ENCODE data around the gene RERG. TPM values are rescaled to one million over a fixed set of nuclear protein-coding genes. Genes with fewer than 3 reads are reported as not detected.

RERG gene
- total RNA-seq, 1 donor from 2014 or later: 28.6 TPM

DNA sequence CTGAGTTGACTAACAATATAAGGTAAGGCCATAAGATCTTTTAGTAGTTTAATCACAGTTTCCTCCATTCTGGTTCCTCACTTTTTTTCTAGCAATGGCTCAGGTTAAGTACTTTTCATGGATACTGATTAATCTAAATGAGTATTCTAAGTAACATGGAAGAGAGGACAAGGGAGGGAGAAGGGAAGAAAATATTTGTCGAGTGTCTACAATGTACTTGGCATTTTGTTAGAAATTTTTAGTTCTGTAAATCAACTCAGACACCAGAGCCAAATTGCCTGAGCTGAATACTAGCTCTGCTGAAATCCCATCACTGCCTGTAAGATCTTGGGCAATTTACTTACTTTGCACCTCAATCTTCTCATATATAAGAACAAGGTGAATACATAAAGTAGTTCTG, 20.2 kb downstream of the RERG start:
- peaks cover 50% of the 10 kb centered on the region for H3K4me1 Mint-ChIP-seq
- H3K27ac Mint-ChIP-seq: peak overlapping the region; percentile 47
- TF ChIP-seq, protein P1, sequence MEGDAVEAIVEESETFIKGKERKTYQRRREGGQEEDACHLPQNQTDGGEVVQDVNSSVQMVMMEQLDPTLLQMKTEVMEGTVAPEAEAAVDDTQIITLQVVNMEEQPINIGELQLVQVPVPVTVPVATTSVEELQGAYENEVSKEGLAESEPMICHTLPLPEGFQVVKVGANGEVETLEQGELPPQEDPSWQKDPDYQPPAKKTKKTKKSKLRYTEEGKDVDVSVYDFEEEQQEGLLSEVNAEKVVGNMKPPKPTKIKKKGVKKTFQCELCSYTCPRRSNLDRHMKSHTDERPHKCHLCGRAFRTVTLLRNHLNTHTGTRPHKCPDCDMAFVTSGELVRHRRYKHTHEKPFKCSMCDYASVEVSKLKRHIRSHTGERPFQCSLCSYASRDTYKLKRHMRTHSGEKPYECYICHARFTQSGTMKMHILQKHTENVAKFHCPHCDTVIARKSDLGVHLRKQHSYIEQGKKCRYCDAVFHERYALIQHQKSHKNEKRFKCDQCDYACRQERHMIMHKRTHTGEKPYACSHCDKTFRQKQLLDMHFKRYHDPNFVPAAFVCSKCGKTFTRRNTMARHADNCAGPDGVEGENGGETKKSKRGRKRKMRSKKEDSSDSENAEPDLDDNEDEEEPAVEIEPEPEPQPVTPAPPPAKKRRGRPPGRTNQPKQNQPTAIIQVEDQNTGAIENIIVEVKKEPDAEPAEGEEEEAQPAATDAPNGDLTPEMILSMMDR (IDR thresholded peaks at IDR 0.05; ENCODE audit: unreplicated experiment): no peak
- no peak overlapping the region for H3K4me3 Mint-ChIP-seq
- peaks cover 21% of the 10 kb centered on the region for H3K9me3 Mint-ChIP-seq
- H3K36me3 Mint-ChIP-seq: peaks cover 37% of the 10 kb centered on the region
- no peak for DNase-seq (ENCODE audit: low spot score in 2 of 2, unreplicated experiment in 2 of 2)
- H3K27me3 Mint-ChIP-seq (ENCODE audit: low read depth): no peaks in the 10 kb centered on the region

DNA sequence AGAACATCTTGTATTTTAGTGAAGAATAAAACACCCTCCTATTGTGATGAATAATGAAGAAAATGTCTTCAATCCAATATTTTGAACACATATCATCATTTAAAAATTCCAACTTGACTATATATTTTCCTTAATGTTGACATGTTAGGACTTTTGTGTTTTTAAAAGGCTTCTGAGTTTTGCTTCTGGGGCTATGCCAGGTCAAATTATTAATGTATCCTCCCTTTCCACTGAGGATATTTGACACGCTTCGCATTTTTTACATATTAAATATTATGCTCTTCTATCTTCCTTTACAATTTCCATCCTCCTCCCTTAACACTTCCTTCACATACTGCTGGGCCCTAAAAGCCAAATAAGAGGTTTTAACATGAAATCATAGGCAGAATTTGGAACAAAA, 20.6 kb downstream of the RERG start:
- Mint-ChIP-seq H3K4me1 (peaks cover 55% of the 10 kb centered on the region), H3K27ac (peak overlapping the region; percentile 47), H3K36me3 (peaks cover 33% of the 10 kb centered on the region), H3K4me3 (no peak overlapping the region), H3K27me3 (ENCODE audit: low read depth) (no peaks in the 10 kb centered on the region), H3K9me3 (peaks cover 21% of the 10 kb centered on the region)
- no peak for DNase-seq (ENCODE audit: low spot score in 2 of 2, unreplicated experiment in 2 of 2)
- TF ChIP-seq, protein P1 (IDR thresholded peaks at IDR 0.05; ENCODE audit: unreplicated experiment): no peak

DNA sequence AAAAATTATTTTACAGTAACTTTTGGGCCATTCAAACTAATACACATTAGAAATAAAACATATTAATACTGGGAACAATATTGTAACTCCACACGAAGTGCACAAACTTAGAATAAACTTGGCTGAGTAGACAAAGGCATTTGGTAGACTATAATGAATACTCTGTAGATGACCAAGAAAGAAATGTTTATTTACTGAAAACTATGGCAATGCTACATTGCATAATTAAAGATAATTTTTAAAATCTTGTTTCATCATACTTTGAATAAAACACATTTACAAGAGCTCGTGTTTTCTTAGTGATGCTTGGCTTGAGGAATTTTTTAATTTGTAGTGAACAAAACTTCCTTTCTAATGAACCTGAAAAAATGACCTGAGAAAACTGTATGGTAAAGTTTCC, 21.3 kb downstream of the RERG start:
- H3K27ac Mint-ChIP-seq: peak overlapping the region; percentile 85
- no peak for DNase-seq (ENCODE audit: low spot score in 2 of 2, unreplicated experiment in 2 of 2)
- TF ChIP-seq, protein P1 (IDR thresholded peaks at IDR 0.05; ENCODE audit: unreplicated experiment): no peak
- peaks cover 21% of the 10 kb centered on the region for H3K9me3 Mint-ChIP-seq
- H3K4me1 Mint-ChIP-seq: peaks cover 56% of the 10 kb centered on the region
- H3K36me3 Mint-ChIP-seq: peaks cover 27% of the 10 kb centered on the region
- no peak overlapping the region for H3K4me3 Mint-ChIP-seq
- H3K27me3 Mint-ChIP-seq (ENCODE audit: low read depth): no peaks in the 10 kb centered on the region

DNA sequence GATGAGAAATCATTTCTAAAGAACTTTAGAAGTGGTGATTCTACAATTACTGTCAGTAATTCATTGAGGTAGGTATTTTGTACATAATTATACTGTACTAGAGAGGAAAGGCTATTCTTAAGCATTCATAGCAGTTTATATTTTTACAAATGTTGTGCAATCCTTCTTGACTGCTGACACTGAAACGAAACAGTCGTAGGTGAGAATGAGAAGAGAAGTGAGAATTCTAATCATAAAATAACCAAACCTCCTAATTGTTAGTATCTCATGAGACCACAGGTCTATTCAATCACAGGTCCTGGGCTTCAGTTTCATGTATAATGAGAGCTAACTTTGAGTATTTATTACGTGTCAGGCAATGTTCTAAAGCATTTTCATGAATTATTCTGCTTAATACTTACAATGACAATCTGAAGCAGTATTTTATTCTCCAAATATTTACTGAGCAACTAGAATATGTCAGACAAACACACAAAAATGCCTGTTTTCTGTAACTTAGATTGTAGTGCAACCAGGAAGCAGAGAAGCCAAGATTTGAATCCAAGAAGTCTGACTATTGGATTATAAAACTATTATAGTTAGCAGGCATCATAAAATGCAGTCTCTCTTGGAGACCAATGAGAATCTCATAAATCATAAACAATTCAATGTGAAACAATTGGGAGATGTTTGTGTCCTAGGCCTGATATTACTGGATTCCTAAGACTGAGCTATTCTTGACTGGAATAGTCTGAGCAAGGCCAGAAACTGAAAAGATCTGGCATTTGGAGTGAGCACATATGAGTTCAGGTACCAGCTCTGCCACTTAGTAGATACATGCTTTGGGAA, 24.3 kb downstream of the RERG start:
- no peak for DNase-seq (ENCODE audit: low spot score in 2 of 2, unreplicated experiment in 2 of 2)
- H3K27ac Mint-ChIP-seq: no peak overlapping the region
- peaks cover 77% of the 10 kb centered on the region for H3K4me1 Mint-ChIP-seq
- peaks cover 5% of the 10 kb centered on the region for H3K36me3 Mint-ChIP-seq
- no peaks in the 10 kb centered on the region for H3K27me3 Mint-ChIP-seq (ENCODE audit: low read depth)
- H3K9me3 Mint-ChIP-seq: no peaks in the 10 kb centered on the region
- TF ChIP-seq, protein P1 (IDR thresholded peaks at IDR 0.05; ENCODE audit: unreplicated experiment): no peak
- H3K4me3 Mint-ChIP-seq: no peak overlapping the region

DNA sequence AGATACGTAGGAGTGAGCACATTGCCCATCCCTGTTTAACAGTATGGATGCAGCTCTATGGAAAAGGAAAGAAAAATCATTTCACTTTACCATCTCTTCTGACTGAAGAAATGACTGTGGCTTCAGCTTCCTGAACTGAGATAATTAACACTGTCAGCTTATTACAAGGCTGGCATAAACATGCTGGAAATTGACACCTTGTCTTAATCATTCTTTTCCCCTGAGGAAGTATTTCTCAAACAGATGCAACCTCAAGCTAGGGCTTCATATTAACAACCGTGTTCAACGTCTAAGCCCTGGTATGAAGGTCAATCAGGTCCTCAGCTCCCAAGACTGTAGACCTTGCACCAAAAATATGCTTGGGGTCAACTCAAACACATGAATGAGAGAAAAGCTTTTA, 25.0 kb downstream of the RERG start:
- TF ChIP-seq, protein P1 (IDR thresholded peaks at IDR 0.05; ENCODE audit: unreplicated experiment): no peak
- H3K4me1 Mint-ChIP-seq: peaks cover 78% of the 10 kb centered on the region

More for the DNA sequence above, 25.0 kb downstream of the RERG start:
- Mint-ChIP-seq H3K27me3 (ENCODE audit: low read depth) (no peaks in the 10 kb centered on the region), H3K9me3 (no peaks in the 10 kb centered on the region), H3K36me3 (peaks cover 9% of the 10 kb centered on the region), H3K27ac (no peak overlapping the region), H3K4me3 (no peak overlapping the region)
- no peak for DNase-seq (ENCODE audit: low spot score in 2 of 2, unreplicated experiment in 2 of 2)
